Colon (tissue), 2 donors: ENCODE data around the gene PKM.
"Not testable (repeated sequence)": the region's sequence is repeated elsewhere in the genome, so short reads cannot be mapped to it uniquely, and the experiment has no call there.

Experiments used
- FAIRE-seq: peaks from 2 replicates; lab custom pipeline; 2012; peaks lifted over from hg19 to GRCh38; lab: Jason Lieb, UNC
- donor health status: control.
- donor health status: control.

The PKM gene

GRCh38 chr15:72176159-72176558 lies 54.8 kb downstream of the PKM start:
- FAIRE-seq: no peak

- no peak for FAIRE-seq
These were observed 55.6 kb downstream of the PKM start for GRCh38 chr15:72175186-72176044.

- no peak for FAIRE-seq
These were observed 56.3 kb downstream of the PKM start for GRCh38 chr15:72174551-72175165.

GRCh38 chr15:72173864-72174550 lies 57.0 kb downstream of the PKM start:
- no peak for FAIRE-seq

- no peak for FAIRE-seq
These were observed 57.6 kb downstream of the PKM start for GRCh38 chr15:72173401-72173800.

- FAIRE-seq: no peak
These were observed 58.2 kb downstream of the PKM start for GRCh38 chr15:72172796-72173195.

- not testable (repeated sequence) for FAIRE-seq
These were observed 59.0 kb downstream of the PKM start for GRCh38 chr15:72171978-72172377.

GRCh38 chr15:72170691-72171090 lies 60.3 kb downstream of the PKM start:
- FAIRE-seq: no peak

- no peak for FAIRE-seq
These were observed 60.9 kb downstream of the PKM start for GRCh38 chr15:72169921-72170611.

GRCh38 chr15:72169236-72169920 lies 61.6 kb downstream of the PKM start:
- FAIRE-seq: no peak

- FAIRE-seq: no peak
These were observed 62.2 kb downstream of the PKM start for GRCh38 chr15:72168808-72169190.

- FAIRE-seq: no peak
These were observed 62.7 kb downstream of the PKM start for GRCh38 chr15:72168131-72168807.

GRCh38 chr15:72167445-72167844 lies 63.5 kb downstream of the PKM start:
- no peak for FAIRE-seq

- no peak for FAIRE-seq
These were observed 64.1 kb downstream of the PKM start for GRCh38 chr15:72166716-72167417.

GRCh38 chr15:72163719-72164118 lies 67.3 kb downstream of the PKM start:
- no peak for FAIRE-seq

GRCh38 chr15:72162569-72162968 lies 68.4 kb downstream of the PKM start:
- FAIRE-seq: no peak

GRCh38 chr15:72161361-72162132 lies 69.4 kb downstream of the PKM start:
- FAIRE-seq: no peak

GRCh38 chr15:72160696-72161245 lies 70.2 kb downstream of the PKM start:
- FAIRE-seq: no peak

- FAIRE-seq: no peak
These were observed 74.1 kb downstream of the PKM start for GRCh38 chr15:72156928-72157327.
